T-helper 9 cell (primary cell): Measurements from ENCODE around the gene ANK3.

Experiments
- DNase-seq: peaks from one replicate; pipeline ENCODE4 v3.0.0-alpha.2; 2020

ANK3 gene

GRCh38 chr10:60376221-60377041, 13.2 kb downstream of the ANK3 start:
- no peak for DNase-seq

GRCh38 chr10:60375293-60376004, 14.2 kb downstream of the ANK3 start:
- DNase-seq: no peak

GRCh38 chr10:60374836-60375235, 14.8 kb downstream of the ANK3 start:
- DNase-seq: no peak

GRCh38 chr10:60372436-60372835, 17.2 kb downstream of the ANK3 start:
- no peak for DNase-seq

GRCh38 chr10:60369547-60369930, 20.1 kb downstream of the ANK3 start:
- no peak for DNase-seq

GRCh38 chr10:60368875-60369546, 20.7 kb downstream of the ANK3 start:
- DNase-seq: no peak

- DNase-seq: no peak
Observed at GRCh38 chr10:60367901-60368300, 21.8 kb downstream of the ANK3 start.

- DNase-seq: no peak
Observed at GRCh38 chr10:60367431-60367830, 22.2 kb downstream of the ANK3 start.

- DNase-seq: no peak
Observed at GRCh38 chr10:60367024-60367423, 22.7 kb downstream of the ANK3 start.

GRCh38 chr10:60363187-60363586, 26.5 kb downstream of the ANK3 start:
- DNase-seq: no peak

- no peak for DNase-seq
Observed at GRCh38 chr10:60362461-60362860, 27.2 kb downstream of the ANK3 start.

GRCh38 chr10:60359066-60359465, 30.6 kb downstream of the ANK3 start:
- DNase-seq: no peak

GRCh38 chr10:60358282-60358681, 31.4 kb downstream of the ANK3 start:
- no peak for DNase-seq

- no peak for DNase-seq
Observed at GRCh38 chr10:60353519-60354258, 36.0 kb downstream of the ANK3 start.

- no peak for DNase-seq
Observed at GRCh38 chr10:60352105-60352504, 37.6 kb downstream of the ANK3 start.

GRCh38 chr10:60351191-60351853, 38.4 kb downstream of the ANK3 start:
- DNase-seq: no peak

GRCh38 chr10:60350400-60350799, 39.3 kb downstream of the ANK3 start:
- DNase-seq: no peak

- no peak for DNase-seq
Observed at GRCh38 chr10:60349426-60349825, 40.2 kb downstream of the ANK3 start.

GRCh38 chr10:60348982-60349381, 40.7 kb downstream of the ANK3 start:
- DNase-seq: no peak

- no peak for DNase-seq
Observed at GRCh38 chr10:60347270-60347669, 42.4 kb downstream of the ANK3 start.

- DNase-seq: no peak
Observed at GRCh38 chr10:60346661-60347060, 43.0 kb downstream of the ANK3 start.

GRCh38 chr10:60343254-60343653, 46.4 kb downstream of the ANK3 start:
- DNase-seq: no peak
